DND-41 (cell line): ENCODE data around the gene TLK1.

Experiments
- CTCF ChIP-seq: IDR thresholded peaks from 2 replicates; pipeline ENCODE4 v1.5.1; 2012; ENCODE audit warnings: borderline replicate concordance, low read length, moderate library complexity, mild to moderate bottlenecking; ENCODE audit not compliant: poor library complexity, severe bottlenecking; ENCODE audit errors: extremely low read depth
- EZH2 ChIP-seq: IDR thresholded peaks from 3 replicates; pipeline ENCODE4 v1.6.1; 2012; ENCODE audit warnings: borderline replicate concordance, low read depth, mild to moderate bottlenecking, moderate library complexity, low read length, inconsistent platforms; ENCODE audit not compliant: severe bottlenecking

- TF ChIP-seq CTCF, result no peak
- TF ChIP-seq EZH2, result no peak
These were observed 27.1 kb upstream of the TLK1 start for GRCh38 chr2:171187819-171188218.
